H1 (cell line): Measurements from ENCODE around the gene TPRG1L. TPM values are rescaled to one million over a fixed set of nuclear protein-coding genes. Genes with fewer than 3 reads are reported as not detected.

Experiments used
- BACH1 ChIP-seq: IDR thresholded peaks from 2 replicates; pipeline ENCODE4 v1.6.1; 2012; ENCODE audit warnings: low read length, improper control_type of control experiment
- CBX8 ChIP-seq: fragments of 300-800, 300-1000 bp; sonication (generic); IDR thresholded peaks from 2 replicates; pipeline ENCODE4 v1.7.1; 2016; ENCODE audit warnings: low read depth, low read length, borderline replicate concordance
- CHD7 ChIP-seq: fragments of 300-600 bp; sonication (generic); IDR thresholded peaks from 2 replicates; pipeline ENCODE4 v1.7.1; 2012; ENCODE audit warnings: low read length, moderate library complexity, mild to moderate bottlenecking, inconsistent platforms; ENCODE audit not compliant: insufficient replicate concordance
- KDM4A ChIP-seq: IDR thresholded peaks from one replicate; pipeline ENCODE4 v1.7.1; 2012; ENCODE audit warnings: low read depth, mild to moderate bottlenecking, moderate library complexity, low read length, inconsistent platforms; ENCODE audit not compliant: severe bottlenecking
- SIX5 ChIP-seq: IDR thresholded peaks from 2 replicates; pipeline ENCODE4 v1.6.1; 2011; ENCODE audit warnings: mild to moderate bottlenecking, low read depth, low read length
- SP1 ChIP-seq: IDR thresholded peaks from 2 replicates; pipeline ENCODE4 v1.6.1; 2011; ENCODE audit warnings: low read depth, low read length
- SP2 ChIP-seq: IDR thresholded peaks from 2 replicates; pipeline ENCODE4 v1.6.1; 2012; ENCODE audit warnings: mild to moderate bottlenecking, low read length, inconsistent platforms
- TEAD4 ChIP-seq: IDR thresholded peaks from 2 replicates; pipeline ENCODE4 v1.6.1; 2012; ENCODE audit warnings: low read depth, low read length, inconsistent platforms, mixed read lengths
- polyA plus RNA-seq, 7 experiments: library from polyadenylated mRNA; depleted of rRNA in 3 of 7; stranded (reverse) in 5 of 7; unstranded in 2 of 7; fragments of >200 nt in 5 of 7; fragments of 200-250 nt in 2 of 7; gene quantifications; 1 replicate in 5 of 7; 2 replicates in 1 of 7; 4 replicates in 1 of 7; pipeline versions ENCODE4 v1.2.1 to v1.2.3, GENCODE V29; 2011 to 2013; ENCODE audit warnings: missing spikeins in 2 of 7, mixed read lengths in 2 of 7
- total RNA-seq: library from RNA; stranded (reverse); fragmentation: NEBNext Ultra II Directional; extraction: Animal tissue kit (Norgen Biotek cat#: 25700); gene quantifications from 2 replicates; pipeline ENCODE4 v1.2.1, GENCODE V29; 2021
- TF ChIP-seq, protein P1 (sequence below): IDR thresholded peaks from 2 replicates; pipeline ENCODE4 v1.6.1; 2011; ENCODE audit warnings: low read depth, mild to moderate bottlenecking, low read length; ENCODE audit not compliant: insufficient read depth

The TPRG1L gene
- total and polyA plus RNA-seq, 2 of the 8 experiments (the other 6 are each of a cell fraction or from before 2014, with no cell fraction given) = 21.7 to 22.3 TPM

DNA sequence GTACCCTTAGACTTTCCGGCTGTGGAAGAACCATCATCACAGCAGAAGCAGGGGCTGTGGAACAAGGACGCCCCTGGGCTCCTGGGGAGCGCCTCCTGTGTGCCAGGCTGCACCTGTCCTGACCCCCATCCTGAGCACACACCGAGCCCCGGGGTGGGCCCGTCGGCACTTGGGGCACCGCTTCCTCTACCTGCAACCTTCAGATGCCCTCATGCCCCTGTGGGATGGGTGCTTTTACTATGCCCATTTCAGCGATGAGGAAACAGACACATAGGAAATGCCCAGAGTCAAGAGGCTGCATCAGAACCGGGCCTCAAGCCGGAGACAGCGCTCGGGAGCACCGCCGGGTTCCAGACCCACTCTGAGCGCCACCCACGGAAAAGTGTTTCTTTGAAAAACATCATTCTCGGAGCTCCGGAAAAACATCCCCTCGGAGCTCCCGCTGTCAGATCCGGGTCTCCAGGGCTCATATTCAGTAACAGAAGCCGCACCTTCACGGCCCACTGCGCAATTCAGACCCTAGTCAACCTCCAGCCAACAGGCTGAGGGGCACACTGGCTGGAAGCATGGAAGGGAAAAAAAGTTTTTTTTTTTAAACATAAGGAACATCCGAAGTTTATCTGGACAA is 8.0 kb downstream of the TPRG1L start (continued):
- TF ChIP-seq CHD7 (no peak), SP2 (no peak), BACH1 (no peak), SIX5 (no peak), SP1 (no peak), CBX8 (no peak), KDM4A (no peak), TEAD4 (no peak)
- TF ChIP-seq, protein P1, sequence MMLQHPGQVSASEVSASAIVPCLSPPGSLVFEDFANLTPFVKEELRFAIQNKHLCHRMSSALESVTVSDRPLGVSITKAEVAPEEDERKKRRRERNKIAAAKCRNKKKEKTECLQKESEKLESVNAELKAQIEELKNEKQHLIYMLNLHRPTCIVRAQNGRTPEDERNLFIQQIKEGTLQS = no peak
